ENCODE data around the gene NPIPA3.
"Not testable (repeated sequence)": the region's sequence is repeated elsewhere in the genome, so short reads cannot be mapped to it uniquely, and the experiment has no call there.

Gene NPIPA3

DNA sequence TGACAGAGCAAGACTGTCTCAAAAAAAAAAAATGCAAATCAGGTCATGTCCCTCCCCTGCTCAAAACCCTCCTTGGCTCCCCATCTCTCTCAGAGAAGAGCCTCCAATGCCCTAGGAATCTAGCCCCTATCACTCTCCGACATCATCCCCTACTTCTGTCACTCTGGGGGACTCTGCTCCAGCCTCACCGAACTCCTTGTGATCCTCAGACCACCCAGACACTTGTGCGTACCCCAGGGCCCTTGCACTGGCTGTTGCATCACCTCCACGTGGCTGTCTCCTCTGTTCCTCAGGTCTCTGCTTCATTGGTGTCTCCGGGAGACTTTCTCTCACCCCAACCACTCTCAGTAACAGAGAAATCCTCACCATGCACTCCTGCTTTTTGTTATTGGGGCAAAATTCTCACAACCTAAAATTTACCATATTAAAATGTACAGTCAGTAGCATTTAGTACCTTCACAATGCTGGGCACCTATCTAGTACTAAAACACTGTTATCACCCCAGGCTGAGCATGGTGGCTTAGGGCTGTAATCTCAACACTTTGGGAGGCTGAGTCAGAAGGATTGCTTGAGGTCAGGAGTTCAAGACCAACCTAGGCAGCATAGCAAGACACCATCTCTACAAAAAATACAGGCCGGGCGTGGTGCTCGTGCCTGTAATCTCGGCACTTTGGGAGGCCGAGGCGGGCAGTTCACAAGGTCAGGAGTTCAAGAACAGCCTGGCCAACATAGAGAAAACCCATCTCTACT, 24.3 kb upstream of the NPIPA3 start:
- no peak overlapping the region for H3K27ac ChIP-seq
- H3K36me3 ChIP-seq = no peaks in the 10 kb centered on the region
- H3K9me3 ChIP-seq = no peaks in the 10 kb centered on the region; the same call in 1 of the 2 replicates
- no peaks in the 10 kb centered on the region for H3K27me3 ChIP-seq
- no peak for TF ChIP-seq Cebpa-rat (IDR thresholded peaks at IDR 0.05)
- H3K4me1 ChIP-seq = 0 out of 2 replicates have a peak, but pooled peaks cover 3% of the 10 kb centered on the region
- no peak overlapping the region for H3K4me2 ChIP-seq
- H3K4me3 ChIP-seq = no peak overlapping the region
- H3K9ac ChIP-seq = no peak overlapping the region
- no peaks in the 10 kb centered on the region for H4K20me1 ChIP-seq

- H4K20me1 ChIP-seq, H3K4me2 ChIP-seq, H3K9me3 ChIP-seq, H3K36me3 ChIP-seq, H3K4me1 ChIP-seq, H3K9ac ChIP-seq, H3K4me3 ChIP-seq, H3K27me3 ChIP-seq, H3K27ac ChIP-seq: not testable (repeated sequence)
Observed at GRCh38 chr16:14680396-14680795, 22.8 kb upstream of the NPIPA3 start.

GRCh38 chr16:14681115-14681514, 22.1 kb upstream of the NPIPA3 start:
- no peak for TF ChIP-seq Cebpa-rat (IDR thresholded peaks at IDR 0.05)
- H3K4me3 ChIP-seq = no peak overlapping the region

DNA sequence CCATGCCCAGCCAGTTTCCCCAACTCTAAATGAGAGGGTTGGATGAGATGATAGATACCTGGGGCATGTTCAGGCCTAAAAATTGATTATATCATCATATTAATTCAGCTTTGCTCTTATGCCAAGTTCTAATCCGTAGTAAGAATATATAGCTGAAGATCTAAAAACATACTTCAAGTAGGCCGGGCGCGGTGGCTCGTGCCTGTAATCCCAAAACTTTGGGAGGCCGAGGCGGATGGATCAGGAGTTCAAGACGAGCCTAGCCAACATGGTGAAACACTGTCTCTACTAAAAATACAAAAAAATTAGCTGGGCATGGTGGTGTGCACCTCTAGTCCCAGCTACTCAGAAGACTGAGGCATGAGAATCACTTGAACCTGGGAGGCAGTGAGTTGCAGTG, 21.1 kb upstream of the NPIPA3 start:
- Histone ChIP-seq H3K27me3 (no peaks in the 10 kb centered on the region), H3K9me3 (no peaks in the 10 kb centered on the region), H3K27ac (no peak overlapping the region), H3K4me3 (no peak overlapping the region), H3K36me3 (no peaks in the 10 kb centered on the region), H3K9ac (no peak overlapping the region), H3K4me1 (0 out of 2 replicates have a peak, but pooled peaks cover 3% of the 10 kb centered on the region), H3K4me2 (no peak overlapping the region), H4K20me1 (no peaks in the 10 kb centered on the region)
- TF ChIP-seq Cebpa-rat (IDR thresholded peaks at IDR 0.05) = no peak

More at GRCh38 chr16:14681115-14681514, 22.1 kb upstream of the NPIPA3 start:
- Histone ChIP-seq H3K36me3 (no peaks in the 10 kb centered on the region), H3K27ac (no peak overlapping the region), H3K9me3 (no peaks in the 10 kb centered on the region; the same call in 1 of the 2 replicates), H3K27me3 (no peaks in the 10 kb centered on the region), H4K20me1 (no peaks in the 10 kb centered on the region), H3K4me2 (no peak overlapping the region), H3K4me1 (0 out of 2 replicates have a peak, but pooled peaks cover 3% of the 10 kb centered on the region), H3K9ac (no peak overlapping the region)

- not testable (repeated sequence) for H3K9ac ChIP-seq, H4K20me1 ChIP-seq, H3K36me3 ChIP-seq, H3K4me2 ChIP-seq, H3K27ac ChIP-seq, H3K4me3 ChIP-seq, H3K4me1 ChIP-seq, H3K27me3 ChIP-seq, H3K9me3 ChIP-seq
Observed at GRCh38 chr16:14685870-14686793, 17.1 kb upstream of the NPIPA3 start.

DNA sequence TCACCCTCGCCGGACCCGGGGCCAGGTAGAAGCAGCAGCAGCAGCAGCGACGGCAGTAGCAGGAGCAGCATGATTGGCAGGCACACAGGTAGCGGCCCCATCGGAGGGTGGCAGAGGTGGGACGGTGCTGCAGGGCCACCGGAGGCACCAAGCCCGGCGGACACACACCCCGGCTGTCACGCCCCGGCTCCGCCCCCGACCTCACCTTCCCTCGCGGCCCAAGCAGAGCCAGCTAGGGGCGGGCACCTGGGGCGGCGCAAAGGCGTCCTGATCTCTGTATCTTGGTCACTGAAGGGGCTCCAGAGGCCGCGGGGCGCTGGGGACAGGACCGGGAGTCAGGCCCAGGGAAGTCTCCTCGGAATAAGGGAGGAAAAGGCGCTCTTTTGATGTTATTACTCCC, 9.1 kb upstream of the NPIPA3 start, which contains the start of gene PLA2G10:
Gene PLA2G10, minus strand, starts transcription at position 180 of the 400 bp plus-strand sequence. Its CDS starts 79 bp downstream, at position 101.
- not testable (repeated sequence) for H3K36me3 ChIP-seq, H3K9me3 ChIP-seq, H3K9ac ChIP-seq, H3K4me3 ChIP-seq, H3K4me1 ChIP-seq, H4K20me1 ChIP-seq, H3K4me2 ChIP-seq, H3K27ac ChIP-seq, H3K27me3 ChIP-seq

DNA sequence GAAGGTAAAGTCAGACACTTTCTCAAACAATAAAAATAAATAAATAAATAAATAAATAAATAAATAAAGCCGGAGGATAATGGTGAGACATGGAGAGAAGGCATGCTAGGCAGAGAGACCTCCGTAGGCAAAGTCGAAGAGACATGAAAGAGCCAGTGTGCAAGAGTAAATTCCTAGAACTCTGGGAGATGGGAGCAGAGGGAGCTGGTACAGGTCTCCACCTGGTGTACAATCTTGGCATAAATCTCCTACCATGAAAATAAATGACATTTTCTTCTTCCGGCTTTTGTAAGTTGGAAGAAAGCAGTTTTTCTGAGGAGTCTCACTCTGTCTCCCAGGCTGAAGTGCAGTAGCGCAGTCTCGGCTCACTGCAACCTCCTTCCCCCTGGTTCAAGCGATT, 1.4 kb upstream of the NPIPA3 start:
- H3K4me2 ChIP-seq, H3K9me3 ChIP-seq, H3K27ac ChIP-seq, H3K27me3 ChIP-seq, H3K4me3 ChIP-seq, H3K9ac ChIP-seq, H4K20me1 ChIP-seq, H3K4me1 ChIP-seq, H3K36me3 ChIP-seq: not testable (repeated sequence)

- H3K9me3 ChIP-seq, H3K4me3 ChIP-seq: not testable (repeated sequence)
Observed at GRCh38 chr16:14702672-14703071, 539 bp upstream of the NPIPA3 start.

GRCh38 chr16:14733233-14733632, 30.0 kb downstream of the NPIPA3 start:
- H4K20me1 ChIP-seq, H3K36me3 ChIP-seq, H3K9ac ChIP-seq, H3K4me2 ChIP-seq, H3K9me3 ChIP-seq, H3K27me3 ChIP-seq, H3K27ac ChIP-seq, H3K4me3 ChIP-seq, H3K4me1 ChIP-seq: not testable (repeated sequence)

More at GRCh38 chr16:14702672-14703071, 539 bp upstream of the NPIPA3 start:
- H4K20me1 ChIP-seq, H3K9ac ChIP-seq, H3K27me3 ChIP-seq, H3K4me1 ChIP-seq, H3K27ac ChIP-seq, H3K4me2 ChIP-seq, H3K36me3 ChIP-seq: not testable (repeated sequence)

DNA sequence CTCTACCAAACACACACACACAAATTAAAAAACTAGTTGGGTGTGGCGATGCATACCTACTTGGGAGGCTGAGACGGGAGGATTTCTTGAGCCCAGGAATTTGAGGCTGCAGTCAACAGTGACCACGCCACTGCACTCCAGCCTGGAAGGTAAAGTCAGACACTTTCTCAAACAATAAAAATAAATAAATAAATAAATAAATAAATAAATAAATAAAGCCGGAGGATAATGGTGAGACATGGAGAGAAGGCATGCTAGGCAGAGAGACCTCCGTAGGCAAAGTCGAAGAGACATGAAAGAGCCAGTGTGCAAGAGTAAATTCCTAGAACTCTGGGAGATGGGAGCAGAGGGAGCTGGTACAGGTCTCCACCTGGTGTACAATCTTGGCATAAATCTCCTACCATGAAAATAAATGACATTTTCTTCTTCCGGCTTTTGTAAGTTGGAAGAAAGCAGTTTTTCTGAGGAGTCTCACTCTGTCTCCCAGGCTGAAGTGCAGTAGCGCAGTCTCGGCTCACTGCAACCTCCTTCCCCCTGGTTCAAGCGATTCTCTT, 37.7 kb downstream of the NPIPA3 start:
- not testable (repeated sequence) for H3K9ac ChIP-seq, H3K4me1 ChIP-seq, H3K27ac ChIP-seq, H3K9me3 ChIP-seq, H3K4me3 ChIP-seq, H3K27me3 ChIP-seq, H4K20me1 ChIP-seq, H3K36me3 ChIP-seq, H3K4me2 ChIP-seq

DNA sequence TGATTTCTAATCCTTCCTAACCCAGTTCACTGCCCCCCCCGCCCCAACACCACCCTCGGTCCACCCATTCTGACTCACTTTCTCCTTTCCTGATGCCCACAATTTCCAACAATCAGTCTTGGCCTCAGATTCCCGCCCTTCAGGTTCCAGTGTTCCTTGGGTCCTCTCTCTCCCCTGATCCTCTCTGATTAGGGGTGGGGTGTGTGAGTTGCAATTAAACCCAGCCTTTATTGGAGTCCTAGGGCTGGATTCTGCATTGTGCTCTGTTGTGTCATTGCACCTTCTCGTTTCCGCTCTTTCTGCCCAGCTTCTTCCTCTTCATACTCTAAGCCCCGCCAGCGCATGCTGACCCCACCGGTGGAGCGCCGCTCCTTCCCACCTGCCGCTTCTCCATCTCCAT, 38.6 kb downstream of the NPIPA3 start:
- H3K27ac ChIP-seq, H3K4me2 ChIP-seq: not testable (repeated sequence)

GRCh38 chr16:14742273-14743128, 39.3 kb downstream of the NPIPA3 start, which contains the start of gene NPIPA2:
NPIPA2 (plus strand) TSS chr16:14742533; CDS start chr16:14748066, 5,533 bp downstream.
- H3K4me3 ChIP-seq, H3K36me3 ChIP-seq, H3K9ac ChIP-seq, H3K27me3 ChIP-seq, H3K4me2 ChIP-seq, H3K27ac ChIP-seq, H3K9me3 ChIP-seq, H4K20me1 ChIP-seq, H3K4me1 ChIP-seq: not testable (repeated sequence)

More for the DNA sequence above, 38.6 kb downstream of the NPIPA3 start:
- not testable (repeated sequence) for H3K36me3 ChIP-seq, H3K9ac ChIP-seq, H3K4me3 ChIP-seq, H4K20me1 ChIP-seq, H3K9me3 ChIP-seq, H3K27me3 ChIP-seq, H3K4me1 ChIP-seq

- H3K27ac ChIP-seq, H3K36me3 ChIP-seq, H4K20me1 ChIP-seq, H3K4me1 ChIP-seq, H3K9me3 ChIP-seq, H3K9ac ChIP-seq, H3K4me2 ChIP-seq, H3K4me3 ChIP-seq, H3K27me3 ChIP-seq: not testable (repeated sequence)
Observed at GRCh38 chr16:14773654-14774053, 70.4 kb downstream of the NPIPA3 start.
